B cell (primary cell): ENCODE results near the gene ITGB4. TPM values are rescaled to one million over a fixed set of nuclear protein-coding genes. Genes with fewer than 3 reads are reported as not detected.

ENCODE experiments used
- ATAC-seq: fragments of 200-7000 bp; cut with Tn5 transposase; one replicate; pipeline ENCODE4 v1.10.0; 2021; ENCODE audit warnings: low read depth, mild to moderate bottlenecking, moderate number of reproducible peaks, moderate library complexity
- CTCF ChIA-PET: fragments of 350-600 bp; sonication (Branson Sonifier 250); formaldehyde crosslinking; loops from one replicate; lab custom pipeline; 2021; ENCODE audit warnings: antibody characterized with exemption, inconsistent platforms; lab: Charles Lee
- POLR2A ChIA-PET: fragments of 350-600 bp; sonication (Branson Sonifier 250); formaldehyde crosslinking; loops from one replicate; lab custom pipeline; 2021; ENCODE audit warnings: antibody characterized with exemption; lab: Charles Lee
- DNase-seq: peaks from one replicate; pipeline ENCODE4 v3.0.0; 2013
- H2AFZ ChIP-seq: 2 replicates; pipeline ENCODE4 v1.6.1; 2012; ENCODE audit warnings: mild to moderate bottlenecking, low read depth, low read length; ENCODE audit not compliant: insufficient read depth, poor library complexity, severe bottlenecking
- H3K27ac ChIP-seq, 2 donors: 1 replicate in 1 of 2; 2 replicates in 1 of 2; pipeline ENCODE4 v1.5.1; 2012 to 2013; ENCODE audit warnings: low read length in 2 of 2, mild to moderate bottlenecking in 2 of 2, moderate library complexity in 1 of 2
- H3K27me3 ChIP-seq, 4 experiments: fragments of 200-600 bp in 1 of 4; sonication (generic) in 1 of 4; replicated peaks in 1 of 4; 1 replicate in 2 of 4; 2 replicates in 2 of 4; pipeline versions ENCODE4 v1.6.1 to v1.7.0; 2013 to 2016; ENCODE audit warnings: low read length in 3 of 4, mild to moderate bottlenecking in 2 of 4, mixed read lengths in 1 of 4, moderate library complexity in 1 of 4; ENCODE audit not compliant: insufficient read depth in 4 of 4, control insufficient read depth in 3 of 4; ENCODE audit errors: control extremely low read depth in 1 of 4
- H3K36me3 ChIP-seq, 2 experiments: replicated peaks in 1 of 2; 1 replicate in 1 of 2; 2 replicates in 1 of 2; pipeline versions ENCODE4 v1.6.1 to v1.7.1; 2013; ENCODE audit warnings: low read length in 1 of 2; ENCODE audit not compliant: insufficient read depth in 2 of 2, control insufficient read depth in 1 of 2; ENCODE audit errors: control extremely low read depth in 1 of 2, extremely low read depth in 1 of 2
- H3K4me1 ChIP-seq, 2 donors: fragments of 200-600 bp in 1 of 2; sonication (generic) in 1 of 2; 1 replicate in 1 of 2; 2 replicates in 1 of 2; pipeline versions ENCODE4 v1.5.1 to v1.6.1; 2013 to 2017; ENCODE audit warnings: low read length in 2 of 2; ENCODE audit not compliant: control insufficient read depth in 2 of 2, insufficient read depth in 2 of 2
- H3K4me2 ChIP-seq: replicated peaks from 2 replicates; pipeline ENCODE3; 2012; ENCODE audit warnings: mild to moderate bottlenecking, low read depth, low read length; ENCODE audit not compliant: poor library complexity, severe bottlenecking
- H3K4me3 ChIP-seq, 5 experiments: fragments of 200-600 bp in 1 of 5; sonication (generic) in 1 of 5; 1 replicate in 3 of 5; 2 replicates in 2 of 5; pipeline versions ENCODE4 v1.5.1 to v1.7.0; 2011 to 2016; ENCODE audit warnings: low read length in 4 of 5, mild to moderate bottlenecking in 4 of 5, low read depth in 2 of 5, control low read depth in 1 of 5, moderate library complexity in 1 of 5; ENCODE audit not compliant: insufficient read depth in 1 of 5; ENCODE audit errors: control extremely low read depth in 1 of 5, extremely low read depth in 1 of 5
- H3K79me2 ChIP-seq: fragments of 200-600 bp; sonication (generic); one replicate; pipeline ENCODE4 v1.6.0; 2016; ENCODE audit warnings: low read length; ENCODE audit not compliant: control insufficient read depth, insufficient read depth
- H3K9ac ChIP-seq: fragments of 200-600 bp; sonication (generic); 2 replicates; pipeline ENCODE4 v1.6.1; 2017; ENCODE audit warnings: mild to moderate bottlenecking, low read length, moderate library complexity
- H3K9me3 ChIP-seq, 3 donors: one replicate each; pipeline versions ENCODE4 v1.6.1 to v1.7.1; 2013; ENCODE audit warnings: low read length in 2 of 3; ENCODE audit not compliant: control insufficient read depth in 2 of 3, insufficient read depth in 1 of 3; ENCODE audit errors: control extremely low read depth in 1 of 3
- H4K20me1 ChIP-seq: 2 replicates; pipeline ENCODE4 v1.6.0; 2012; ENCODE audit warnings: mild to moderate bottlenecking, low read length; ENCODE audit not compliant: insufficient read depth, control insufficient read depth, poor library complexity, severe bottlenecking
- H3K27ac Mint-ChIP-seq: one replicate; pipeline ENCODE4 v1.8.0; 2021; ENCODE audit warnings: mixed read lengths
- H3K27me3 Mint-ChIP-seq: one replicate; pipeline ENCODE4 v1.8.0; 2021; ENCODE audit warnings: mixed read lengths
- H3K4me1 Mint-ChIP-seq: one replicate; pipeline ENCODE4 v1.8.0; 2021; ENCODE audit warnings: mixed read lengths
- H3K4me3 Mint-ChIP-seq: one replicate; pipeline ENCODE4 v1.8.0; 2021; ENCODE audit warnings: mixed read lengths
- H3K9me3 Mint-ChIP-seq: one replicate; pipeline ENCODE4 v1.8.0; 2022; ENCODE audit warnings: mixed read lengths; ENCODE audit not compliant: insufficient read depth
- EZH2 ChIP-seq: IDR thresholded peaks from 2 replicates; pipeline ENCODE4 v1.6.1; 2012; ENCODE audit warnings: borderline replicate concordance, low read depth, mild to moderate bottlenecking, moderate library complexity, low read length; ENCODE audit not compliant: insufficient read depth, poor library complexity, severe bottlenecking
- WGBS: methylation state at CpG from one replicate; pipeline ENCODE4 v1.1.5; 2013; ENCODE audit warnings: missing lambda C conversion rate; ENCODE audit not compliant: insufficient coverage; 5-methylcytosine and 5-hydroxymethylcytosine counted together
- intact Hi-C: fragments of 100-400 bp; cut with micrococcal nuclease; formaldehyde crosslinking; loops from one replicate; pipeline ENCODE4 v1.10.0; 2022
- polyA plus RNA-seq: library from polyadenylated mRNA; depleted of rRNA; stranded (reverse); fragments of >200 nt; gene quantifications from 2 replicates; pipeline ENCODE4 v1.2.3, GENCODE V29; 2012
- total RNA-seq, 2 donors: library from RNA; stranded (reverse); fragments of 120-200 nt in 1 of 2; gene quantifications; 1 replicate in 1 of 2; 2 replicates in 1 of 2; pipeline versions ENCODE4 v1.2.3 to v1.2.4, GENCODE V29; 2013 to 2022
- TF ChIP-seq, protein P1 (sequence below): fragments of 200-600 bp; IDR thresholded peaks from one replicate; pipeline ENCODE4 v1.8.0; 2022; ENCODE audit warnings: antibody characterized with exemption, mild to moderate bottlenecking

The ITGB4 gene
- total and polyA plus RNA-seq, 2 donors (not counting 1 experiment from before 2014, with no cell fraction given): 0.12 to 0.81 TPM

- H2AFZ ChIP-seq: no peak overlapping the region
- H3K9me3 Mint-ChIP-seq: no peaks in the 10 kb centered on the region
- no peak for TF ChIP-seq EZH2
- TF ChIP-seq, protein P1, sequence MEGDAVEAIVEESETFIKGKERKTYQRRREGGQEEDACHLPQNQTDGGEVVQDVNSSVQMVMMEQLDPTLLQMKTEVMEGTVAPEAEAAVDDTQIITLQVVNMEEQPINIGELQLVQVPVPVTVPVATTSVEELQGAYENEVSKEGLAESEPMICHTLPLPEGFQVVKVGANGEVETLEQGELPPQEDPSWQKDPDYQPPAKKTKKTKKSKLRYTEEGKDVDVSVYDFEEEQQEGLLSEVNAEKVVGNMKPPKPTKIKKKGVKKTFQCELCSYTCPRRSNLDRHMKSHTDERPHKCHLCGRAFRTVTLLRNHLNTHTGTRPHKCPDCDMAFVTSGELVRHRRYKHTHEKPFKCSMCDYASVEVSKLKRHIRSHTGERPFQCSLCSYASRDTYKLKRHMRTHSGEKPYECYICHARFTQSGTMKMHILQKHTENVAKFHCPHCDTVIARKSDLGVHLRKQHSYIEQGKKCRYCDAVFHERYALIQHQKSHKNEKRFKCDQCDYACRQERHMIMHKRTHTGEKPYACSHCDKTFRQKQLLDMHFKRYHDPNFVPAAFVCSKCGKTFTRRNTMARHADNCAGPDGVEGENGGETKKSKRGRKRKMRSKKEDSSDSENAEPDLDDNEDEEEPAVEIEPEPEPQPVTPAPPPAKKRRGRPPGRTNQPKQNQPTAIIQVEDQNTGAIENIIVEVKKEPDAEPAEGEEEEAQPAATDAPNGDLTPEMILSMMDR: no peak
- peaks cover 98% of the 10 kb centered on the region for H3K79me2 ChIP-seq
- peaks cover 69% of the 10 kb centered on the region for H4K20me1 ChIP-seq
- ChIA-PET POLR2A (no interaction called here), CTCF (interaction anchor here (0.7 to 2.1 kb wide), 4 partner anchors 9 to 64 kb away, joined by 3 to 11 read pairs (median 7); partner anchors contain the start of gene SMIM5)
- H3K27ac ChIP-seq: no peak overlapping the region
- no peaks in the 10 kb centered on the region for H3K9me3 ChIP-seq
- peaks cover 4 to 37% of the 10 kb centered on the region in 2 experiments for H3K36me3 ChIP-seq
- WGBS: 94% methylated on average over 4 of the region's 4 CpGs
- no peak overlapping the region for H3K4me3 ChIP-seq
- no peak overlapping the region for H3K4me2 ChIP-seq
- H3K9ac ChIP-seq: no peak overlapping the region
- peaks cover 38% of the 10 kb centered on the region for H3K4me1 Mint-ChIP-seq
- no peak overlapping the region for H3K4me3 Mint-ChIP-seq
- DNase-seq (no peak), ATAC-seq (no peak)
- H3K27ac Mint-ChIP-seq: no peak overlapping the region
- H3K27me3 ChIP-seq: no peaks in the 10 kb centered on the region
- no peaks in the 10 kb centered on the region for H3K27me3 Mint-ChIP-seq
- intact Hi-C loops: no loop called here
- H3K4me1 ChIP-seq: peaks cover 20 to 33% of the 10 kb centered on the region in 2 donors
Measured at GRCh38 chr17:75683583-75683982, 37.7 kb upstream of the ITGB4 start.

- no peak for TF ChIP-seq EZH2
- TF ChIP-seq, protein P1: no peak
- Histone ChIP-seq H3K36me3 (peaks cover 4 to 35% of the 10 kb centered on the region in 2 experiments), H3K4me2 (no peak overlapping the region), H2AFZ (no peak overlapping the region), H3K4me3 (no peak overlapping the region), H3K27ac (no peak overlapping the region), H4K20me1 (peaks cover 62% of the 10 kb centered on the region), H3K27me3 (no peaks in the 10 kb centered on the region), H3K4me1 (peaks cover 26 to 39% of the 10 kb centered on the region in 2 donors), H3K9ac (no peak overlapping the region), H3K79me2 (peaks cover 94% of the 10 kb centered on the region), H3K9me3 (no peaks in the 10 kb centered on the region)
- intact Hi-C loops: no loop called here
- no peak overlapping the region for H3K27ac Mint-ChIP-seq
- whole genome bisulfite sequencing: 100% methylated on average over 3 of the region's 5 CpGs
- CTCF ChIA-PET: interaction anchor here (0.6 to 2.1 kb wide), 2 partner anchors 9 to 51 kb away, joined by 3 to 11 read pairs; partner anchors contain the start of gene SMIM5
- peaks cover 45% of the 10 kb centered on the region for H3K4me1 Mint-ChIP-seq
- H3K27me3 Mint-ChIP-seq: no peaks in the 10 kb centered on the region
- no peak overlapping the region for H3K4me3 Mint-ChIP-seq
- no peak for ATAC-seq
- H3K9me3 Mint-ChIP-seq: no peaks in the 10 kb centered on the region
- DNase-seq: no peak
- POLR2A ChIA-PET: no interaction called here
Measured at GRCh38 chr17:75684249-75684648, 37.0 kb upstream of the ITGB4 start.
